SU-DHL-6 (cell line): ENCODE results near the gene SAMMSON.

ENCODE experiments used
- H2AFZ ChIP-seq: fragments of 200-600 bp; sonication (generic); 2 replicates; pipeline ENCODE4 v1.6.1; 2014; ENCODE audit warnings: low read depth, mild to moderate bottlenecking, moderate library complexity, mixed read lengths, antibody characterized with exemption, low read length; ENCODE audit not compliant: severe bottlenecking
- H3F3A ChIP-seq: fragments of 200-600 bp; shearing (Covaris generic); 2 replicates; pipeline ENCODE4 v1.6.0; 2016; ENCODE audit warnings: antibody characterized with exemption, mild to moderate bottlenecking; ENCODE audit not compliant: insufficient read depth
- H3K27ac ChIP-seq: fragments of 200-600 bp; sonication (generic); 2 replicates; pipeline ENCODE4 v1.5.1; 2016; ENCODE audit warnings: low read depth, mild to moderate bottlenecking, low read length, moderate library complexity, mixed read lengths
- H3K27me3 ChIP-seq: fragments of 200-600 bp; sonication (generic), shearing (Covaris generic); 2 replicates; pipeline ENCODE4 v1.6.0; 2014; ENCODE audit warnings: mild to moderate bottlenecking, low read length
- H3K36me3 ChIP-seq: fragments of 200-600 bp; sonication (generic); 2 replicates; pipeline ENCODE4 v1.6.1; 2014; ENCODE audit warnings: mild to moderate bottlenecking, low read length, mixed read lengths
- H3K4me2 ChIP-seq: fragments of 300-600, 200-600 bp; shearing (Covaris generic), sonication (generic); 2 replicates; pipeline ENCODE4 v1.6.0; 2014; ENCODE audit warnings: low read length, low read depth, mild to moderate bottlenecking; ENCODE audit not compliant: poor library complexity, severe bottlenecking
- H3K4me3 ChIP-seq: fragments of 200-600 bp; sonication (generic); 2 replicates; pipeline ENCODE4 v1.5.1; 2014; ENCODE audit warnings: antibody characterized with exemption, low read length, mild to moderate bottlenecking, mixed read lengths; ENCODE audit not compliant: insufficient read depth, poor library complexity, severe bottlenecking
- H3K79me2 ChIP-seq: fragments of 200-600 bp; sonication (generic); 2 replicates; pipeline ENCODE4 v1.6.1; 2014; ENCODE audit warnings: mild to moderate bottlenecking, low read length, moderate library complexity; ENCODE audit not compliant: insufficient read depth
- H3K9ac ChIP-seq: fragments of 200-600 bp; sonication (generic); 2 replicates; pipeline ENCODE4 v1.7.0; 2014; ENCODE audit warnings: mild to moderate bottlenecking, low read length
- H3K9me2 ChIP-seq: fragments of 200-600 bp; sonication (generic); replicated peaks from 2 replicates; pipeline ENCODE4 v1.6.1; 2014; ENCODE audit warnings: low read length; ENCODE audit not compliant: insufficient read depth
- H3K9me3 ChIP-seq: fragments of 200-600 bp; sonication (generic); 2 replicates; pipeline ENCODE4 v1.6.1; 2014; ENCODE audit warnings: low read length, mixed read lengths; ENCODE audit not compliant: insufficient read depth
- H4K20me1 ChIP-seq: fragments of 200-600 bp; sonication (generic); 2 replicates; pipeline ENCODE4 v1.6.1; 2014; ENCODE audit warnings: low read depth, mild to moderate bottlenecking, antibody characterized with exemption, low read length, moderate library complexity, mixed read lengths
- EZH2phosphoT487 ChIP-seq: fragments of 200-600 bp; sonication (generic), shearing (Covaris generic); conservative IDR thresholded peaks from 2 replicates; pipeline ENCODE4 v1.6.1; 2018; ENCODE audit warnings: mild to moderate bottlenecking, antibody characterized with exemption, low read length, moderate library complexity, mixed read lengths
- TF ChIP-seq, protein P1 (sequence below): fragments of 200-600 bp; sonication (generic); IDR thresholded peaks from one replicate; pipeline ENCODE4 v1.5.1; 2017; ENCODE audit warnings: antibody characterized with exemption, mild to moderate bottlenecking, low read length, moderate library complexity; ENCODE audit not compliant: insufficient read depth, poor library complexity, severe bottlenecking

SAMMSON gene

DNA sequence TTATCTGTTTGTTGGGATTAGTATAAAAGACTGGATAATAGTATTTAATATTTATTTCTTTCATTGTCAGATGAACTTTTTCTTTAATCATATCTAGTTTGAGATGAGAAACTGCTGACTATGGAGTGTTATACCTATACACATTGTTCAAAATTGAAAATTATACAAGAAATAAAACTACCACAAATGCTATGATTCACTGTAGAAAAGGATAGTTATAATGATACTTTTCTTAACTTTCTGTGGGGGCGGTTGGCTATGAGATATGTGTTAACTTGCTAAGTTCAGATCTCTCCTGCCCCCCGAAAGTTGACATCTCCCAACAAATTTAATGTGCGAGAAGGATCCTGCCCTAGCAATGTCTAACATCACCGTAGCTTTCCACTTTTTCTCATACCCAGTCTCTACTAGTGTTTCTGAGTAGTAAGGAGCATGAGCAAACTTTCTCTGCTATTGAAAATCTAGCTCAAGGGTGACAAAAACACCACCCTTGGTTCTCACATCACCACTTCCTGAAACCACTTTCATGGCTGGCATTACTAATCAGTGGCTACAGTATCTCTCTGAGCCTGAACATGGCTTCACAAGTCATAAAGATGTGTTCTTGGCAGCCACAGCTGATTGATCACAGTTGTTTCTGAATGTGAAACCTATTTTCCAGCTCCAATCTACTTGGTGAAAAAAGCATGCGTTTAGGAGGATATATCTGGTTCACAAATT is 15.8 kb upstream of the SAMMSON start:
- no peak overlapping the region for H2AFZ ChIP-seq
- TF ChIP-seq EZH2phosphoT487, result no peak
- TF ChIP-seq, protein P1, sequence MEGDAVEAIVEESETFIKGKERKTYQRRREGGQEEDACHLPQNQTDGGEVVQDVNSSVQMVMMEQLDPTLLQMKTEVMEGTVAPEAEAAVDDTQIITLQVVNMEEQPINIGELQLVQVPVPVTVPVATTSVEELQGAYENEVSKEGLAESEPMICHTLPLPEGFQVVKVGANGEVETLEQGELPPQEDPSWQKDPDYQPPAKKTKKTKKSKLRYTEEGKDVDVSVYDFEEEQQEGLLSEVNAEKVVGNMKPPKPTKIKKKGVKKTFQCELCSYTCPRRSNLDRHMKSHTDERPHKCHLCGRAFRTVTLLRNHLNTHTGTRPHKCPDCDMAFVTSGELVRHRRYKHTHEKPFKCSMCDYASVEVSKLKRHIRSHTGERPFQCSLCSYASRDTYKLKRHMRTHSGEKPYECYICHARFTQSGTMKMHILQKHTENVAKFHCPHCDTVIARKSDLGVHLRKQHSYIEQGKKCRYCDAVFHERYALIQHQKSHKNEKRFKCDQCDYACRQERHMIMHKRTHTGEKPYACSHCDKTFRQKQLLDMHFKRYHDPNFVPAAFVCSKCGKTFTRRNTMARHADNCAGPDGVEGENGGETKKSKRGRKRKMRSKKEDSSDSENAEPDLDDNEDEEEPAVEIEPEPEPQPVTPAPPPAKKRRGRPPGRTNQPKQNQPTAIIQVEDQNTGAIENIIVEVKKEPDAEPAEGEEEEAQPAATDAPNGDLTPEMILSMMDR, result no peak
- H3K9me2 ChIP-seq, result no peaks in the 10 kb centered on the region
- no peak overlapping the region for H3K4me3 ChIP-seq
- no peaks in the 10 kb centered on the region for H3K27me3 ChIP-seq
- no peak overlapping the region for H3K9ac ChIP-seq
- H3K27ac ChIP-seq, result no peak overlapping the region
- no peaks in the 10 kb centered on the region for H3F3A ChIP-seq
- no peaks in the 10 kb centered on the region for H4K20me1 ChIP-seq
- H3K4me2 ChIP-seq, result no peak overlapping the region
- no peaks in the 10 kb centered on the region for H3K36me3 ChIP-seq
- no peaks in the 10 kb centered on the region for H3K79me2 ChIP-seq
- H3K9me3 ChIP-seq, result no peaks in the 10 kb centered on the region

DNA sequence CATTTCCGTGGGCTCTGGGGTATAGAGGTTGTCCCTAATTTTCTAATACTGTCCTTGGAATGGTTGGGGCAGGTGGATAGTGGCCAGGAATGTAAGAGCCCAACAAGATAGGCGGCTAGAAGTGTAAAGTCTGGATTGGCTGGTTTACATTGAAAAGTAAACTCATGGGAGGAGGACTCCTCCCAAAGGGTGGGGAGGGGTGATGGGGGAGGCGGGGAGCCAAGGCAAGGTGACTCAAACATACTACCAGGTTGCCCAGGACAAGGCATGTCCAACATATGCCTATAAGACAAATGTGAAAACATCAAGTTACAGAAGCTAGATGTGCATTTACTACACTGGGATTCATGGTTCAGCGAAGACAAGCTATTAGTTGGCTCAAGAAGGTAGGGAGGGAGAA is 14.3 kb upstream of the SAMMSON start:
- no peaks in the 10 kb centered on the region for H3K36me3 ChIP-seq
- H3K9ac ChIP-seq, result no peak overlapping the region
- no peaks in the 10 kb centered on the region for H3K79me2 ChIP-seq
- no peaks in the 10 kb centered on the region for H3F3A ChIP-seq
- no peaks in the 10 kb centered on the region for H3K27me3 ChIP-seq
- no peak overlapping the region for H3K27ac ChIP-seq
- H4K20me1 ChIP-seq, result no peaks in the 10 kb centered on the region
- H3K9me2 ChIP-seq, result no peaks in the 10 kb centered on the region
- H3K4me2 ChIP-seq, result no peak overlapping the region
- H3K4me3 ChIP-seq, result no peak overlapping the region
- H2AFZ ChIP-seq, result no peak overlapping the region
- no peaks in the 10 kb centered on the region for H3K9me3 ChIP-seq
- no peak for TF ChIP-seq EZH2phosphoT487
- TF ChIP-seq, protein P1, result no peak

DNA sequence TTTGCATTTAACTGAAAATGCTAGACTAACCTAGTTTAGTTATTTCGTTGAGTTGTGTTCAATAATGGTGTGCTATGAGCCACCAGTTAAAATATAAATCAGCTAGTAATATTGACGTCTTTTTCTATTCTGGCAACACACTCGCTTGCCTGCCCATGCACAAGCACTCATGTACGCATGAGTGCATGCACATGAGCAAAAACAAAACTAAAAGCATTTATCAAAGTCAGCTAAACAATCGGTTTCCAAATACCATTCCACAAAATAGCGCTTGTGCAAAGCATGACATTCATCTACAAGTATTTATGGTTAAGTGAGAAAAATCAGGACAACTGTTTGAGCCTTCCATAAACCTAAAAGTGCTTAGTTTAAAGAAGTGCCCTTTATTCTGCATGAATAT is 13.1 kb upstream of the SAMMSON start:
- Histone ChIP-seq H2AFZ (no peak overlapping the region), H3K9me2 (no peaks in the 10 kb centered on the region), H3K27ac (no peak overlapping the region), H3K4me2 (no peak overlapping the region), H3K79me2 (no peaks in the 10 kb centered on the region), H3K27me3 (no peaks in the 10 kb centered on the region), H3K9me3 (no peaks in the 10 kb centered on the region), H4K20me1 (no peaks in the 10 kb centered on the region), H3K9ac (no peak overlapping the region), H3K36me3 (no peaks in the 10 kb centered on the region), H3F3A (no peaks in the 10 kb centered on the region), H3K4me3 (no peak overlapping the region)
- no peak for TF ChIP-seq EZH2phosphoT487
- TF ChIP-seq, protein P1, result no peak
